Cardiac muscle cell (in vitro differentiated cells and primary cell): Measurements from ENCODE around the gene PDGFC. TPM values are rescaled to one million over a fixed set of nuclear protein-coding genes. Genes with fewer than 3 reads are reported as not detected.

Source experiments
- DNase-seq, 2 donors: peaks; one replicate each; pipeline versions ENCODE4 v3.0.0 to v3.0.0-alpha.2; 2010 to 2017; ENCODE audit warnings: low read depth in 1 of 2, low spot score in 1 of 2
- H3K27ac ChIP-seq: fragments of 200-600 bp; sonication (generic); 2 replicates; pipeline ENCODE4 v1.5.1; 2016
- H3K27me3 ChIP-seq: fragments of 200-600 bp; sonication (generic); 2 replicates; pipeline ENCODE4 v1.6.0; 2016; ENCODE audit warnings: control low read depth
- H3K36me3 ChIP-seq: fragments of 200-600 bp; sonication (generic); 2 replicates; pipeline ENCODE4 v1.5.1; 2016; ENCODE audit warnings: control low read depth
- H3K4me1 ChIP-seq: fragments of 200-600 bp; sonication (generic); 2 replicates; pipeline ENCODE4 v1.8.1; 2017; ENCODE audit warnings: low read depth, mild to moderate bottlenecking, mixed run types
- H3K4me3 ChIP-seq: fragments of 200-600 bp; sonication (generic); 2 replicates; pipeline ENCODE4 v1.5.1; 2016; ENCODE audit warnings: mild to moderate bottlenecking
- H3K9me3 ChIP-seq: fragments of 200-600 bp; sonication (generic); 2 replicates; pipeline ENCODE4 v1.5.1; 2017; ENCODE audit warnings: low read depth, mild to moderate bottlenecking, control low read depth
- CTCF ChIP-seq: IDR thresholded peaks from 2 replicates; pipeline ENCODE4 v1.5.1; 2012; ENCODE audit warnings: low read depth, mild to moderate bottlenecking, low read length
- polyA plus RNA-seq: library from polyadenylated mRNA; unstranded; fragments of >200 nt; fragmentation: Nextera tagmentation; extraction: Ambion mirVana; gene quantifications from 2 replicates; pipeline ENCODE4 v1.2.1, GENCODE V29; 2016
- total RNA-seq: library from RNA; depleted of rRNA; stranded (reverse); fragments of >200 nt; gene quantifications from 2 replicates; pipeline ENCODE4 v1.2.3, GENCODE V29; 2016

The PDGFC gene
- total and polyA plus RNA-seq, 2 experiments from 2014 or later = 6.9 to 18.2 TPM

- DNase-seq = peak in 1 of 2 donors; percentile 74
- Histone ChIP-seq H3K4me3 (no peak overlapping the region), H3K4me1 (no peaks in the 10 kb centered on the region), H3K36me3 (no peaks in the 10 kb centered on the region), H3K27ac (no peak overlapping the region), H3K9me3 (no peaks in the 10 kb centered on the region), H3K27me3 (no peaks in the 10 kb centered on the region)
- TF ChIP-seq CTCF = no peak
Observed at GRCh38 chr4:156888762-156889161, 82.8 kb downstream of the PDGFC start.

GRCh38 chr4:156886481-156886880 lies 85.1 kb downstream of the PDGFC start:
- Histone ChIP-seq H3K4me3 (no peak overlapping the region), H3K4me1 (no peaks in the 10 kb centered on the region), H3K9me3 (no peaks in the 10 kb centered on the region), H3K27me3 (no peaks in the 10 kb centered on the region), H3K36me3 (no peaks in the 10 kb centered on the region), H3K27ac (no peak overlapping the region)
- no peak for DNase-seq
- TF ChIP-seq CTCF = no peak

GRCh38 chr4:156885374-156885773 lies 86.2 kb downstream of the PDGFC start:
- Histone ChIP-seq H3K27ac (no peak overlapping the region), H3K36me3 (no peaks in the 10 kb centered on the region), H3K4me1 (no peaks in the 10 kb centered on the region), H3K9me3 (no peaks in the 10 kb centered on the region), H3K27me3 (no peaks in the 10 kb centered on the region), H3K4me3 (no peak overlapping the region)
- no peak for DNase-seq
- no peak for TF ChIP-seq CTCF

- no peak for DNase-seq
- Histone ChIP-seq H3K27me3 (no peaks in the 10 kb centered on the region), H3K4me3 (no peak overlapping the region), H3K36me3 (no peaks in the 10 kb centered on the region), H3K4me1 (no peaks in the 10 kb centered on the region), H3K27ac (no peak overlapping the region), H3K9me3 (no peaks in the 10 kb centered on the region)
- TF ChIP-seq CTCF = no peak
Observed at GRCh38 chr4:156884183-156884582, 87.4 kb downstream of the PDGFC start.

- Histone ChIP-seq H3K27ac (no peak overlapping the region), H3K4me1 (no peaks in the 10 kb centered on the region), H3K27me3 (no peaks in the 10 kb centered on the region), H3K9me3 (no peaks in the 10 kb centered on the region), H3K36me3 (no peaks in the 10 kb centered on the region), H3K4me3 (no peak overlapping the region)
- no peak for TF ChIP-seq CTCF
- no peak for DNase-seq
Observed at GRCh38 chr4:156875704-156876103, 95.9 kb downstream of the PDGFC start.

GRCh38 chr4:156875055-156875454 lies 96.5 kb downstream of the PDGFC start:
- no peak for TF ChIP-seq CTCF
- H3K27me3 ChIP-seq = no peaks in the 10 kb centered on the region

More at GRCh38 chr4:156875055-156875454, 96.5 kb downstream of the PDGFC start:
- Histone ChIP-seq H3K36me3 (no peaks in the 10 kb centered on the region), H3K4me3 (no peak overlapping the region), H3K4me1 (no peaks in the 10 kb centered on the region), H3K9me3 (no peaks in the 10 kb centered on the region), H3K27ac (no peak overlapping the region)
- DNase-seq = no peak
